HG03039 (cell line): Measurements from ENCODE around the gene TBC1D22A.
"Not testable (repeated sequence)": the region's sequence is repeated elsewhere in the genome, so short reads cannot be mapped to it uniquely, and the experiment has no call there.

ENCODE experiments used
- ATAC-seq: cut with Tn5 transposase; IDR thresholded peaks from one replicate; pipeline ENCODE4 v1.9.1; 2021; ENCODE audit warnings: mild to moderate bottlenecking, moderate library complexity; ENCODE audit not compliant: unreplicated experiment

TBC1D22A gene

GRCh38 chr22:47039356-47039755 is 276.9 kb downstream of the TBC1D22A start:
- no peak for ATAC-seq

- ATAC-seq = no peak
Observed at GRCh38 chr22:47040486-47041270, 278.2 kb downstream of the TBC1D22A start.

DNA sequence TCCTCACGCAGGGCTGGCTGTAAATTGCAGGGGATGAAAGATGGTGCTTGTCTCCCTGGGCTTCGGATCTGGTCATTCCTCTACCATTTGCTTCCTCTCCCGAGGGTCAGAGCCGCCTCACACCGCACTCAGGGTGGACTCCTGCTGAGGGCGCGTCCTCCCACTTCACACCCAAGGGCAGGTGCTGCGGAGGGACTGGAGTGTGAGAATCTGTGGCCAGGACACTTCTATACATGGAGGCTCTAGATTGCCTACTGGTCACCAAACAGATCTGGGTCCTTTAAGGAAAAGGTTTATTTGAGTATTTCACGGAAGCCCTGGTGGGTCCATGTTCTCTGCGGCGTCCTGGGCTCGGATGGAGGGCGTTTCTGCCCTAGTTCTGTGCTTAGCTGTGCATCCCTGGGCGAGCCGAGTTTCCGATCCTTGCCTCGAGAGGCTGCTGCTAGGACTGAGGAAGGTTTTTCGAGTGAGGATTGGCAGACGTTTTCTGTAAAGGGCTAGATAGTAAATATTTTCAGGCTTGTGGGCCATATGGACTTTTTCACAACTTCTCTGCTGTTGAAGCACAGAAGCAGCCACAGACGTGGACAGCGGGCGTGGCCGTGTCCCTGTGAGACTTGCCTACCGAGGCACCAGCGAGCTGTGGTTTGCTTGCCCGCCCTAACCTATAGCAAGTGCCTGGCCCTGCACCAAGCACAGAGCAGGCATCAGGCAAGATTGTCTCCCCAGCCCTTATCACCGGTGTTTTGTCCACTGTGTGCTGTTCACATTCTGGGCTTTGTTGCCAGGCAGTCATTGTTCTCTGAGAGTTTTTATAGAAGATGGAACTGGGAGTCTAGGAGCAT is 279.0 kb downstream of the TBC1D22A start:
- no peak for ATAC-seq

GRCh38 chr22:47042116-47042825 is 279.8 kb downstream of the TBC1D22A start:
- no peak for ATAC-seq

GRCh38 chr22:47042861-47043496 is 280.5 kb downstream of the TBC1D22A start:
- no peak for ATAC-seq

DNA sequence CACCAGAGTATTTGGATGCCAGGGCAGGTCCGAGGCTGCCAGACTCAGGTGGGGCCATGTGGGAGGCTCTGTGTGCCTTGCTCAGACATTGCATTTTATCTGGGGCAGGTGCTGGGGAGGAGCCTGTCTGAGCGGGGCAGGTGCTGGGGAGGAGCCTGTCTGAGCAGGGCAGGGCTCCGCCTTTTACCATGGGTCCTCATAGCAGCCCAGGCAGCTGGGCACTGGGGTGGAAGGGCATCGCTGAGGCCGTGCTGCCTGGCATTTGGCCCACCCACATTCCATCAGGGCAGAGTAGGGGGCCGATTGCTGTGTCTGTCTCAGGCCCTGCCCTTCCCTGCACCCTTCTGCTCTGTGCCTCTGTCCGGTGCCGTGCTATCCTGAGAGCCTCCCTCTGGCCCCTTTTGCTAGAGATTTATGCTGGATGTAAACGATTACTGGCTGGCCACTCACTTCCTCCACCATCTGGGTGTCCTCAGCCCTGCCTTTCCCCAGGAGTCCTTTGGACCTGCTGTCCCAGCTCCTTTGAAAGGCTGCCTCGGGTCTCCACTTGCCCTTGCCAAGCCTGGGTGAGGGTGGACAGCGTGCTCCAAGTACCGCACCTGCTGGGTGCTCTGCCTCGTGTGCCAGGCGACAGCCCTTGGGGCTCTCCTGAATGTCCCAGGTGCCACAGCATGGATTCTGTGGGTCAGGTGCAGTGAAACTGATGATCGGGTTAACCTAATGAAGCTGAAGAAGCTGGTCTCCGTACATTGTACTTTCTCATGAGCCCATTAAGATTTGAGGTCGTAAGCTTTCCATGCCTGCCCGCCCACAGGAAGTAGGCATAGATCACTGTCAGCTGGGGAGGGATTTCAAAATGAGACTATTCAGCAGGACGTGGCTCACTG is 281.6 kb downstream of the TBC1D22A start:
- no peak for ATAC-seq

- ATAC-seq = no peak
Observed at GRCh38 chr22:47044722-47045535, 282.5 kb downstream of the TBC1D22A start.

GRCh38 chr22:47045691-47046410 is 283.4 kb downstream of the TBC1D22A start:
- ATAC-seq = no peak

GRCh38 chr22:47046411-47047065 is 284.1 kb downstream of the TBC1D22A start:
- ATAC-seq = no peak

GRCh38 chr22:47047321-47048122 is 285.1 kb downstream of the TBC1D22A start:
- no peak for ATAC-seq

GRCh38 chr22:47048123-47049077 is 285.9 kb downstream of the TBC1D22A start:
- ATAC-seq = no peak

- no peak for ATAC-seq
Observed at GRCh38 chr22:47049078-47049624, 286.7 kb downstream of the TBC1D22A start.

- ATAC-seq = not testable (repeated sequence)
Observed at GRCh38 chr22:47049736-47050400, 287.4 kb downstream of the TBC1D22A start.

DNA sequence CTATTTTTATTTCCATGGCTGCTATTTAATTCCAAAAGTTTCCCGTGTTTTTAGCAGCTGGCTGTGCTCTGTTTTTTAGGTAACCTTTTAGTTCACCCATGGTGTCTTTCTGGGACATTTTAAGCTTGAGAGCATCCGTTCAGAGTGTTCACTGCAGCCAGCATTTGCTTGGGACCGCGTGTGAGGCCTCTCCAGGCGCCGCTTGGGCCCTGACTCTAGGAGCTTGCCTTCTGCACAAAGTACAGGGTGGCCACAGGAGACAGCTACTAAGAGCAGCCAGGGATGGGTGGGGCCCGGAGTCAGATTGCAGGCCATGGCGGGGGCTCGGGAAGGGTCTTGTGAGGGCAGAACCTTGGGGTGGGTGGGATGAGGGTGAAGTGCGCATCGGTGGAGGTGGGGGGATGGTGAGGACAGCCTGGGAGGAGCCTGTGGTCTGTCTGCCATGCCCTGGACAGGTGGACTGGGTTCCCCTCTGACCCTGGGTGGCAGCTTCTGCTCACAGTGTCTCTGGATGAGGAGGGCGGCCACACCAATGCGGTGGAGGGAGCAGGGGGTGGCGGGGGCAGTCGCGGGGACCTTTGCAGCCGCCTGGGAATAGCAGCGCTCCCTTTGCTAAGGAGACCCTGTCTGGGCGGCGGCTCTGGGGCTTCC is 288.1 kb downstream of the TBC1D22A start:
- ATAC-seq = no peak
